Mesenchymal stem cell (in vitro differentiated cells and primary cell): ENCODE data around the gene MREG.

Experiments used
- DNase-seq: peaks from one replicate; pipeline ENCODE4 v3.0.0-alpha.2; 2013
- H2AFZ ChIP-seq: one replicate; pipeline ENCODE4 v1.6.1; 2013; ENCODE audit warnings: low read depth, mild to moderate bottlenecking, control low read depth, inconsistent platforms, low read length, moderate library complexity
- H2AK5ac ChIP-seq: 2 replicates; pipeline ENCODE4 v1.6.1; 2013; ENCODE audit warnings: low read length, moderate library complexity, mild to moderate bottlenecking, inconsistent platforms; ENCODE audit not compliant: severe bottlenecking
- H2BK120ac ChIP-seq: one replicate; pipeline ENCODE4 v1.6.1; 2013; ENCODE audit warnings: low read depth, mild to moderate bottlenecking, inconsistent platforms, low read length, moderate library complexity
- H2BK12ac ChIP-seq, 2 experiments: one replicate each; pipeline ENCODE4 v1.6.1; 2013; ENCODE audit warnings: inconsistent platforms in 2 of 2, low read length in 2 of 2, mild to moderate bottlenecking in 2 of 2, moderate library complexity in 2 of 2, control low read depth in 1 of 2
- H2BK15ac ChIP-seq: one replicate; pipeline ENCODE4 v1.6.1; 2013; ENCODE audit warnings: mild to moderate bottlenecking, low read depth, inconsistent platforms; ENCODE audit not compliant: poor library complexity, severe bottlenecking
- H2BK5ac ChIP-seq: 2 replicates; pipeline ENCODE4 v1.6.1; 2013; ENCODE audit warnings: low read depth, mild to moderate bottlenecking, low read length, control low read depth, inconsistent platforms; ENCODE audit not compliant: poor library complexity, severe bottlenecking
- H3K14ac ChIP-seq, 2 experiments: one replicate each; pipeline ENCODE4 v1.6.1; 2013; ENCODE audit warnings: inconsistent platforms in 2 of 2, low read length in 2 of 2, control low read depth in 1 of 2, mild to moderate bottlenecking in 1 of 2, moderate library complexity in 1 of 2
- H3K18ac ChIP-seq, 2 experiments: one replicate each; pipeline ENCODE4 v1.6.1; 2013; ENCODE audit warnings: inconsistent platforms in 2 of 2, low read length in 2 of 2, control low read depth in 1 of 2, low read depth in 1 of 2, mild to moderate bottlenecking in 1 of 2
- H3K23ac ChIP-seq, 2 experiments: one replicate each; pipeline ENCODE4 v1.6.1; 2013; ENCODE audit warnings: inconsistent platforms in 2 of 2, low read length in 2 of 2, mild to moderate bottlenecking in 2 of 2, moderate library complexity in 2 of 2, control low read depth in 1 of 2
- H3K27ac ChIP-seq: 2 replicates; pipeline ENCODE4 v1.5.1; 2013; ENCODE audit warnings: mild to moderate bottlenecking, moderate library complexity, low read length, control low read depth, inconsistent platforms; ENCODE audit not compliant: poor library complexity, severe bottlenecking
- H3K27me3 ChIP-seq, 2 experiments: 2 replicates each; pipeline versions ENCODE4 v1.6.1 to v1.7.0; 2013; ENCODE audit warnings: low read length in 2 of 2, mild to moderate bottlenecking in 2 of 2, moderate library complexity in 2 of 2, control low read depth in 1 of 2, inconsistent platforms in 1 of 2; ENCODE audit not compliant: control insufficient read depth in 1 of 2, insufficient read depth in 1 of 2
- H3K36me3 ChIP-seq, 2 experiments: 2 replicates each; pipeline versions ENCODE4 v1.6.1 to v1.7.0; 2013; ENCODE audit warnings: low read length in 2 of 2, control low read depth in 1 of 2, inconsistent platforms in 1 of 2, low read depth in 1 of 2, mild to moderate bottlenecking in 1 of 2; ENCODE audit not compliant: insufficient read depth in 2 of 2, control insufficient read depth in 1 of 2
- H3K4ac ChIP-seq, 2 experiments: one replicate each; pipeline ENCODE4 v1.6.1; 2013; ENCODE audit warnings: inconsistent platforms in 2 of 2, low read length in 2 of 2, mild to moderate bottlenecking in 2 of 2, moderate library complexity in 2 of 2, control low read depth in 1 of 2, low read depth in 1 of 2
- H3K4me1 ChIP-seq: 2 replicates; pipeline ENCODE4 v1.6.1; 2013; ENCODE audit warnings: low read depth, low read length, control low read depth; ENCODE audit not compliant: control insufficient read depth, insufficient read depth
- H3K4me2 ChIP-seq: 2 replicates; pipeline ENCODE4 v1.6.1; 2013; ENCODE audit warnings: low read length, mild to moderate bottlenecking, inconsistent platforms; ENCODE audit not compliant: poor library complexity, severe bottlenecking
- H3K4me3 ChIP-seq, 2 experiments: 2 replicates each; pipeline versions ENCODE4 v1.5.1 to v1.7.0; 2013; ENCODE audit warnings: low read length in 2 of 2, mild to moderate bottlenecking in 2 of 2, control low read depth in 1 of 2, low read depth in 1 of 2; ENCODE audit not compliant: insufficient read depth in 1 of 2
- H3K79me1 ChIP-seq: replicated peaks from 2 replicates; pipeline ENCODE4 v1.6.1; 2013; ENCODE audit warnings: mild to moderate bottlenecking, control low read depth, low read length, inconsistent platforms; ENCODE audit not compliant: poor library complexity, severe bottlenecking
- H3K9ac ChIP-seq: 2 replicates; pipeline ENCODE4 v1.7.0; 2013; ENCODE audit warnings: mild to moderate bottlenecking, low read length, moderate library complexity
- H3K9me3 ChIP-seq: 2 replicates; pipeline ENCODE4 v1.7.0; 2013; ENCODE audit warnings: mild to moderate bottlenecking, low read length; ENCODE audit not compliant: control insufficient read depth
- H4K8ac ChIP-seq: one replicate; pipeline ENCODE4 v1.6.1; 2013; ENCODE audit warnings: inconsistent platforms, mild to moderate bottlenecking, low read length, moderate library complexity
- H4K91ac ChIP-seq: one replicate; pipeline ENCODE4 v1.6.1; 2013; ENCODE audit warnings: mild to moderate bottlenecking, low read length, inconsistent platforms
- WGBS: methylation state at CpG from one replicate; pipeline ENCODE4 v1.1.7; 2013; ENCODE audit warnings: mixed read lengths; 5-methylcytosine and 5-hydroxymethylcytosine counted together

Gene MREG

DNA sequence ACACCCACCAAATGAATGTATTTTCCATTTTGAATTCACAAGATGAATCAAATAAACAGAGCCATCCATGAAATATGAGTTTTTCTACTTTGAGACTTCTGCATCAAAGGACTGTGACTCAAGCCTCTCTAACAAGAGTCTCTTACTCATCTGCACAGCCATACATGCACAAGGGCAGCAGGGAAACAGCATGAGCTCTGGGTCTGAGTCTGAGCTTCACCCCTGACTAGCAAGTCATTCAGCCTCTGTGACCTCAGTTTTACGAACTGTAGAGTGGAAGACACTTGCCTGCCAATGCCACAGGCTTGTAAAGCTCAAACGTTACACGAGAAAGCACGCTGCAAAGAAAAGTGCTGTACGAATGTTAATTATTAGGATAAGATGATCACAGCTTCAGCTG is 42.9 kb downstream of the MREG start:
- Histone ChIP-seq H3K4me2 (no peak overlapping the region), H3K23ac (no peak overlapping the region), H3K18ac (no peak overlapping the region), H3K9me3 (no peaks in the 10 kb centered on the region), H4K91ac (no peak overlapping the region), H3K27me3 (peaks cover 0 to 28% of the 10 kb centered on the region in 2 experiments), H3K36me3 (no peaks in the 10 kb centered on the region), H3K4me1 (peaks cover 2% of the 10 kb centered on the region), H2BK15ac (no peak overlapping the region), H3K14ac (no peak overlapping the region), H3K27ac (no peak overlapping the region), H2AFZ (no peak overlapping the region), H3K79me1 (no peaks in the 10 kb centered on the region), H2BK5ac (no peak overlapping the region), H2BK120ac (no peak overlapping the region), H3K4me3 (no peak overlapping the region), H2AK5ac (no peak overlapping the region), H2BK12ac (no peak overlapping the region), H3K4ac (no peak overlapping the region), H4K8ac (no peak overlapping the region), H3K9ac (no peak overlapping the region)
- DNase-seq, result no peak
- 85% methylated on average over 2 of the region's 5 CpGs for WGBS

DNA sequence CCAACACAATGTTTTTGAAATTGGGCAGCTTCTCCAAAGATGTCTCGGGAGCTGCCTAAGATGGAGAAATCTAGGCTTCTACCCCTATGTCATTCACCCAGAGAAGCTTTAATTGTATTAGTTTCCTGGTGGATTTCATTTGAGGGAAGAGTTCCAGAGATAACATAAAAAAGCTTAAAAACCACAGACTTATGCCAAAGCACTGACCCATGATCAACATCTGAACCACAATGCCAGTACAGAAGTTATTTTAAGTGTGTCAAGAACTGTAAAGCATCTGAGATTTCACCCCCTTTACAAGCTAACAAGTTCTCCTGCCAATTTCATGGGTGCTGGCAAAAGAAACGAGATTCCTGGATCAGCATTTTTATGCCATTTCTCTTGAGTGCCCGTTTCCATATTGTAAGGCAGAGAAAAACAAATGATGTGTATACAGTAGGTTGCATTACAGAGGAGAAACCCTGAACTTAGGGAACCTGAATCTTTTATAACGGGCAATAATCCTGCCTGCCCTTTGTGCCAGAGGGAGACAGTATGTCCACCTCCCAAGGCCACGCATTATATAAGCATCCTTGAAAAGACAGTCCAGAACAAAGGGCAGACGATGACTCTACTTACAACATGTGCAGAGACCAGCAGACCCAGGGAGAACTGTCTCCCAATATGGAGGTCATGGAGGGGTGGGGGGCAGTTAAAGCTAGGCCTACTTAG is 44.1 kb downstream of the MREG start:
- Histone ChIP-seq H3K4me3 (no peak overlapping the region), H3K4ac (no peak overlapping the region), H4K8ac (no peak overlapping the region), H3K27ac (no peak overlapping the region), H3K4me2 (no peak overlapping the region), H3K9ac (no peak overlapping the region), H2BK12ac (no peak overlapping the region), H3K9me3 (no peaks in the 10 kb centered on the region), H2BK120ac (no peak overlapping the region), H2AFZ (no peak overlapping the region), H3K79me1 (no peaks in the 10 kb centered on the region), H3K27me3 (peaks cover 0 to 27% of the 10 kb centered on the region in 2 experiments), H3K18ac (no peak overlapping the region), H4K91ac (no peak overlapping the region), H3K4me1 (peaks cover 2% of the 10 kb centered on the region), H2AK5ac (no peak overlapping the region), H2BK5ac (no peak overlapping the region), H2BK15ac (no peak overlapping the region), H3K23ac (no peak overlapping the region), H3K14ac (no peak overlapping the region), H3K36me3 (no peaks in the 10 kb centered on the region)
- no peak for DNase-seq
- WGBS, result 98% methylated on average over 5 of the region's 6 CpGs

GRCh38 chr2:215968499-215968898 is 44.9 kb downstream of the MREG start:
- Histone ChIP-seq H2BK5ac (no peak overlapping the region), H3K27me3 (peaks cover 0 to 19% of the 10 kb centered on the region in 2 experiments), H2BK12ac (no peak overlapping the region), H2BK120ac (no peak overlapping the region), H3K14ac (no peak overlapping the region), H3K4me1 (peaks cover 2% of the 10 kb centered on the region), H2AFZ (no peak overlapping the region), H3K9ac (peak overlapping the region; percentile 6), H3K79me1 (no peaks in the 10 kb centered on the region), H2AK5ac (no peak overlapping the region), H4K8ac (no peak overlapping the region), H3K4me3 (no peak overlapping the region), H3K27ac (no peak overlapping the region), H3K23ac (no peak overlapping the region), H2BK15ac (no peak overlapping the region), H3K9me3 (no peaks in the 10 kb centered on the region), H3K18ac (no peak overlapping the region), H3K4me2 (no peak overlapping the region), H3K4ac (no peak overlapping the region), H4K91ac (no peak overlapping the region), H3K36me3 (no peaks in the 10 kb centered on the region)
- 99% methylated on average over 3 of the region's 3 CpGs for WGBS
- no peak for DNase-seq

GRCh38 chr2:215967590-215968378 is 45.6 kb downstream of the MREG start:
- H2BK12ac ChIP-seq, result no peak overlapping the region
- DNase-seq, result no peak
- H3K4ac ChIP-seq, result no peak overlapping the region
- H3K9ac ChIP-seq, result no peak overlapping the region
- no peaks in the 10 kb centered on the region for H3K36me3 ChIP-seq
- no peak overlapping the region for H3K14ac ChIP-seq
- no peak overlapping the region for H4K91ac ChIP-seq
- peaks cover 2% of the 10 kb centered on the region for H3K4me1 ChIP-seq
- no peak overlapping the region for H3K23ac ChIP-seq
- no peak overlapping the region for H2BK5ac ChIP-seq
- no peak overlapping the region for H3K18ac ChIP-seq
- H3K4me3 ChIP-seq, result no peak overlapping the region
- H3K4me2 ChIP-seq, result no peak overlapping the region
- H3K79me1 ChIP-seq, result no peaks in the 10 kb centered on the region
- 92% methylated on average over 2 of the region's 3 CpGs for WGBS
- no peaks in the 10 kb centered on the region for H3K9me3 ChIP-seq
- H2AFZ ChIP-seq, result no peak overlapping the region
- H2BK120ac ChIP-seq, result no peak overlapping the region
- no peak overlapping the region for H2BK15ac ChIP-seq
- H3K27me3 ChIP-seq, result peaks cover 0 to 12% of the 10 kb centered on the region in 2 experiments
- no peak overlapping the region for H4K8ac ChIP-seq
- H2AK5ac ChIP-seq, result no peak overlapping the region
- no peak overlapping the region for H3K27ac ChIP-seq
